Ureter (tissue), 1 donor: ENCODE measurements around the gene ARL4A. TPM values are rescaled to one million over a fixed set of nuclear protein-coding genes. Genes with fewer than 3 reads are reported as not detected.
A peak's percentile ranks its signal among the peaks of the same experiment; 100 is the strongest.

Experiments
- DNase-seq: peaks from one replicate; pipeline ENCODE4 v3.0.0-alpha.2; 2020; ENCODE audit warnings: low spot score
- total RNA-seq: library from RNA; stranded (reverse); gene quantifications from one replicate; pipeline ENCODE4 v1.2.4, GENCODE V29; 2023
- donor health status: DM: yes; HTN: yes; CAD: no.

ARL4A gene
- total RNA-seq, 1 donor from 2014 or later: 22.6 TPM

DNA sequence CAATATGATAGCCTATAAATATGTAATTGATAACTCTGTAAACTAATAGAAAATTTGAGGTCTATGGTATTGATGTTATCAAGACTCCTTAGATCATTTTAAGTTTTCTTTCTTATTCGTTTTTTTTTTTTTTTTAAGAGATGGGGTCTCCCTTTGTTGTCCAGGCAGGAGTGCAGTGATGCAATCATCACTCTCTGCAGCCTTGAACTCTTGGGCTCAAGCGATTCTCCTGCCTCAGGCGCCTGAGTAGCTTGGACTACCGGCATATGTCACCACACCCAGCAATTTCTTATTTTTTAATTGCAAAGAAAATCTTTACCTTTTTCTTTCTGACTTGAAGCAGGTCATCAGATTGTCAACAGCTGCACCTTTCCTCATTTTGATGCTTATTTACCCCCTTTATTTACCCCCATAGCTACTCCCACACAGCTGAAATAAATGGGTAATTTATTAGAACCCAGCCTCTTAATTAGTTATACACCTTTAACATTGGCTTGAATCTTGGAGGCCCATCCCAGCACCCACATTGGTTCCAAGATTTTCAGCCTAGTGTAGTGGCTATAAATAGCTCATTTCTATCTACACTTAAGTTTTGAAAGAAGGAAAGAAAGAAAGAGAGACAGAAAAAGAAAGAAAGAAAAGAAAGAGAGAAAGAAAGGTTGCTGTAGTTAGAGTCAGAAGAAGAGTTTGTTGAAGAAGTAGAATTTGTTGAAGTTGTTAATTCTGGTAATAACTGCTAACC lies 38.3 kb downstream of the ARL4A start:
- DNase-seq: no peak

DNA sequence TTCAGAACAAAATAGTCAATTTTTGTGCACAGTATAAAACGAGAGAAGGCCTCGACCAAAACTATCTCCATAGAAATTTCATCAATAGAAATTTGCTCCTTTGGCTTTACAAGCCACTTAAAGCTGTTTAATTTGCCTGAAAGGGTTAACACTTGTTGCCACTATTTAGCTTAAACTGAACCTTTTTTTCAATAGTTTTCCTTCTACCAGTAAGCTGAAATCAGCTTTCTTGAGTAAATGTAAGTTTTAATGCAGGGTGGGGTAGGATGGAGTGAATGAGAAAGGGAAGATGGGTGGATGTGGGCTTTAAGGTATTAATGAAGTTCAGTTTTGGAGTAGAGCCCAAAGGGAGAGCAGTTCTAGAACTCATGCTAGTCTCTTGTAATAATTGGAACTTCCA lies 39.5 kb downstream of the ARL4A start:
- no peak for DNase-seq

DNA sequence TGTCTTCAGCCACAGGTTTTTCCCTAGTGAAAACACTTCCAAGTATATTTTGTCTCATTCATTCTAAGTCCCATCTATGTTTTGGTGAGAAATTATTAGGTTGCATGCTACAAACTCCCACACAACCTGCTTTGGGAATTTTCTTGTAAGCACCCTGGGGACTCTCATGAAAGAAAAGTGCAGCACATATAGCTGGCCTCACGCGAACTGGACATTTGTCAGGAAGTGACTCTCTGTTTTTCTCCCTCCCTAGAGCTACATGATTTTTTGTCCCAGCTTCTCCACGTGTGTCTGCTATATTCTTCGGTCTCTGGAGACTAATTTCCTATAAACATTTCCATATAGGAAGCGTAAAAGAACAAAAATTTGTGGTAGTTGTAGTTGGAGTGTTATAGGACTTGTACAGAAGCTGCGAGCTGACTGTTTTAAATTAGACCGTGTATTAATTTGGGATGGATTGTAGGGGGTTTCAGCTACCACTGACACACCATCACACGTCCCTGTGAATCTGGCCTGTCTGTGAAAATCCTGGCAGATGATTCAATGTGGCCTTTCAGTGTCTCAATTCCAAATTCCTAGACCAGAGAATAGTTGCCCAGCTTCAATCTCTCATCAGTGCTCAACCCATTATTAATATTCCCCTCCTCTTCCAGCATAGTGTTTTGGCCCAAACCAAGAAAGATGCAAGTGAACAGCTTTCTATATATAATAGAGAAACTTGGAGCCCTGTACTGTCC lies 40.2 kb downstream of the ARL4A start:
- no peak for DNase-seq

DNA sequence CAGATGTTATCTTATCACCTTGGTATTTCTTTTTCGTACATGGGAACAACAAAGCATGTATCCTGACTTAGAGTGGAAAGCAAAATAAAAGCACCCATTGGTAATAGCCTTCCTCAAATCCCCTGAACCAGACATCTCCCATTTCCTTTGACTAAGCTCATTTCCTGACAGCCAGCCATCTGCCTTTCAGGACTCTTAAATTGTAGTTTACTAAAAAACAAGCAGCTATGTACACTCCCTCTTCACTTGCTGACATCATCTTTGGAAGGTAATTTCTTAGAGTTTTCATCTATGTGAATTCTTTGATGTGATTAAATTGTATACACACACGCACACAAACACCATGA lies 40.7 kb downstream of the ARL4A start:
- DNase-seq: no peak

DNA sequence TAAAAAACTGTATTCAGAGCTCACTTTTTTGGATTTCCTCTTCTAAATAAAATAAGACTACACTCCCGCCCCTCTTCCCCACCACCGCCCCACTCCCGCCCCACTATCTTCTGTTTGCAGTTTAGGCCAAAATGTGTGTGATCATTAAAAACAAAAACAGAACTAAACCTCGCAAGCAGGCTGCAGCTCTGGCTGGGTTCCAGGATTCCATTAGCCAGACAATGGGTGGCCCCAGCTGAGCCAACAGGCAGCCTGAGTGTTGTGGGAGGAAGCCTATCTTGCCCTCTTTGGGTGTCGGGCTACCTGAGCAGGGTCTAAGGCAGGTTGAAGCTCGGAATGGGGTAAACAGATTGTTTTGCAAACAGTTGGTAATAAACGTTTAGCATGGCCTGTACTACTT lies 41.7 kb downstream of the ARL4A start:
- DNase-seq: peak; percentile 54

DNA sequence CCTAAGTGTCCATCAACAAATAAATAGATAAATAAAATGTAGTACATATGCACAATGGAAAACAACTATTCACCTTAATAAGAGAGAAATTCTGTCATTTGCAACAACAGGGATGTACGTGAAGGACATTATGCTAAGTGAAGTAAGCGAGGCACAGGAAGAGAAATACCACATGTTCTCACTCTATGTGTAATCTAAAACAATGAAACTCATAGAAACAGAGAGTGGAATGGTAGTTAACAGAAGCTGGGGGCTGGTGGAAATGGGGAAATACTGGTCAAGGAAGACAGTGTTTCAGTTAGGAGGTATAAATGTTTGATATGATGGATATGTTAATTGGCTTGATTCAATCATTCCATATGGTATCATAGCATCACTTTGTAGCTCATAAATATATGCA lies 43.1 kb downstream of the ARL4A start:
- DNase-seq: no peak

DNA sequence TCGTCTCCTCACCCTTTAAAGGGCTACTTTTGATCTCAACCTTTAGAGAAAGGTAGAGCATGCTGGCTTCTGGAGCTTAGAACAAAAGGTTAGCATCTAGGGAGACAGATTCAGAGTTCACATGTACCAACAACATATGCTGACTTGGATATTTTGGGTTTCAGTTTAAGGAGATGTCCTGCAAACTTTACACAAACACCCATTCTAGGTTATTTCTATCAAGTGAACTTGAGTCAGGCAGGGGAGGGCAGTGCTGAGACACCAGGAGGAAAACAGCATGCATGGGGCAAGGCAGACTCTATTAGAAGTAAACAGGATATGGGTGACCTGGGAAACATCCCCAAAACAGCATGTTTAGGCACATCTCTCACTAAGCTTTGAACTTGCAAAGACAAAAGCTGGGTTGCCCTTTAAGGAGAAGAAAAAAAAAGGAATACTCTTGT lies 43.8 kb downstream of the ARL4A start:
- no peak for DNase-seq

DNA sequence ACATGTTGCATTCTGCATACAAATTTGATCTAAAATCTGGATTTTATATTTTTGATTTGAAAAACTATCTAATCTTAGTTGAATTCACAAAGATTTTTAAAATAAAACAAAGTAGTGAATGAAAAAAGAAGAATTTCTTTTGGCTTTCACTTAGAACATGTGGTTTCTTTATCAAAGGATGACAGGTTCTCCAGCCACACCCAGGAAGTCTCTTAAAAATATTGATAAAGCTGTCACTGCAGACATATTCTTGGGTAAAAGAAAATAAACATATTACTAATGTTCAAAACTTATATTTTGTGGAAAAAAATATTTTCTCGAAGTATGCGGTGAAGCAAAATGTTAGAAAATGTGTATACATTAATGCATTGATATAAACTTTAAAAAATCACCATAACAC lies 44.3 kb downstream of the ARL4A start:
- no peak for DNase-seq

DNA sequence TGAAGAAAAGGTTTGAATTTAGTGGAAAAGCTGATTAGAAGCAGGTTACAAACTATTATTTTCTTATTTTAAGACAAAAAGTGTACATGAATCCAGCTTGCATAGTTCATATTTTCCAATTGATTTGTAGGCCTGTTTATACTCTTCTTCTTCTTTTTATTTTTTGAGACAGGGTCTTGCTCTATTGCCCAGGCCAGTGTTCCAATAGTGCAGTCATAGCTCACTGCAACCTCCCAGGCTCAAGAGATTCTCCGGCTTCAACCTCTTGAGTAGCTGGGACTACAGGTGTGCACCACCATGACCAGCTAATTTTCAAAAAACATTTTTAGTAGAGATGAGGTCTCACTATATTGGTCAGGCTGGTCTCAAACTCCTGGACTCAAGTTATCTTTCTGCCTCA lies 45.0 kb downstream of the ARL4A start:
- DNase-seq: no peak

DNA sequence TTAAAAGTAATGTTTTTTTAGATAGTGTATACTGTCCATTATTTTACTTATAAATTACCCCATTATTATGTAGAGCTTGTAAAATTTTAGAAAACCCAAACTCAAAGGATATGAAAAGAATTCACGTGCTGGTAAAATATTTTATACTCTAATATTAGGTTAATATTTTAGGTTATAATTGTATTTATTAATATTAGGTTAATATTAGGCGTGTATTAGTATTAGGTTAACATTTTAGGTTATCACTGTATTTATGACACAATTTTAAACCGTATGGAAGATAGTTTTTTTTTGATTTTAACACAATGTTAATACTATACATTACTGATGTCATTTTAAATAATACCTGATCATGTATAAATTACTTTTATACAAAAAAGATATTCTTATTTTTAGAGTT lies 48.5 kb downstream of the ARL4A start:
- no peak for DNase-seq

DNA sequence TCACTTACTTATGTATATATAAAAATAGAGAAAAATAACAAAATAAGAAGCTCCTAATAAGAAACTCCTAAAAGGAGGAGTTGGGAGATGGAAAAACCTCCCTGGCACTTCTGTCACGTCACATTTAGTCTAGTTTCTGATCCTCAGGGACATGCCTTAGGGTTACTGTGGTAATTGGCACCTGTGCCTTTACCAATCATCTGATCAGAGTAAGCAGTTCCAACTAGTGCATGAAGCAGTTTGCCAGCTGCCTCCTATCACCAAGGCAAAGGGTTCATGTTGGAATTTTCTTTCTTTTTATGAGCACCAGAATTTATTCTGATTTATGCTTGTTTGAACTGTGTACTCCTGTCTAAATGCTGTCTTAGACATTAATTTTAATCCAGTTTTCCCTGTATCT lies 49.9 kb downstream of the ARL4A start:
- no peak for DNase-seq

DNA sequence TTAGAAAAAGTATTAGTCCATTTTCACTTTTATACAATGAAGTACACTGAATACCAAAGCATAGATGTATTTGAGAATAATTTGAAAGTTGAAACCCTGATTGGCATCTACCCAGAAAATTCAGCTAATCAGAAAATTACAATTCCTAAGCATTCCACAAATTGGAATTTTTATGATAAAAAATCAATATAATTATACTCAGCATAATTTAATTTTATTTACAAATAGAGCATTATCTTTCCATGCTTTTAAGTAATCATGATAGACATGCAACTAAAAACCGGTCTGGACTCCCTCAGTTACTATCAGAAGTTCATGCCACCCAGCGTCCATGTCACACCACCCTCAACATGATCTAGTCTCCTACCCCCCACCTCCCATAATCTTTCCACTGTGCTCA lies 50.4 kb downstream of the ARL4A start:
- no peak for DNase-seq

DNA sequence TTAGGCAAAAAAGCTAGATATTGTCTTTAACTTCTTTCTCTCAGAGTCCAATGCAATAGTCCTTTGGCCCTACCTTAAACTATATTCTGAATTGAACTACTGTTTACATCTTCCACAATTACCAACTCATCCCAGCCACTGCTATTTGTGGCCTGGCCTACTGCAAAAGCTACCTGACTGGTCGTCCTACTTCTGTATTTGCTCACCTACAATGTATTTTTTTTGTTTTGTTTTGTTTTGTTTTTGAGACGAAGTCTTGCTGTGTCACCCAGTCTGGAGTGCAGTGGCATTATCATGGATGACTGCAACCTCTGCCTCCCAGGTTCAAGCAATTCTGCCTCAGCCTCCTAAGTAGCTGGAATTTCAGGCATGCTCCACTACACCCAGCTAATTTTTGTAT lies 51.2 kb downstream of the ARL4A start:
- DNase-seq: no peak

Other genes with a start within 250 kb of the ARL4A start
- gene SCIN, start 116.9 kb upstream of the ARL4A start, total RNA-seq: 20.2 TPM